KMS-11 (cell line): ENCODE measurements around the gene FAM50A.

Source experiments
- H2AFZ ChIP-seq: fragments of 200-600 bp; sonication (generic); 2 replicates; pipeline ENCODE4 v1.6.1; 2016; ENCODE audit warnings: antibody characterized with exemption, mixed run types, low read depth
- H3K27ac ChIP-seq: fragments of 200-600 bp; sonication (generic); 2 replicates; pipeline ENCODE4 v1.6.1; 2016; ENCODE audit warnings: mild to moderate bottlenecking, mixed run types
- H3K27me3 ChIP-seq: fragments of 200-600 bp; sonication (generic); 2 replicates; pipeline ENCODE4 v1.6.1; 2017; ENCODE audit warnings: mild to moderate bottlenecking, low read depth, mixed run types, moderate library complexity; ENCODE audit not compliant: insufficient read depth
- H3K36me3 ChIP-seq: fragments of 200-600 bp; sonication (generic); 2 replicates; pipeline ENCODE4 v1.6.1; 2017; ENCODE audit warnings: mild to moderate bottlenecking, mixed run types; ENCODE audit not compliant: insufficient read depth
- H3K4me1 ChIP-seq: fragments of 200-600 bp; sonication (generic); 2 replicates; pipeline ENCODE4 v1.6.1; 2016; ENCODE audit warnings: mild to moderate bottlenecking, low read depth, mixed run types; ENCODE audit not compliant: poor library complexity, severe bottlenecking
- H3K4me2 ChIP-seq: fragments of 200-600 bp; sonication (generic); 2 replicates; pipeline ENCODE4 v1.7.0; 2016; ENCODE audit warnings: mild to moderate bottlenecking, mixed run types
- H3K4me3 ChIP-seq: fragments of 200-600 bp; sonication (generic); IDR thresholded peaks from 2 replicates; pipeline ENCODE4 v1.6.1; 2017; ENCODE audit warnings: low read depth, low read length, mixed read lengths; ENCODE audit not compliant: insufficient read depth
- H3K79me2 ChIP-seq: fragments of 200-600 bp; sonication (generic); 2 replicates; pipeline ENCODE4 v1.6.1; 2016; ENCODE audit warnings: low read depth, mixed run types; ENCODE audit not compliant: insufficient read depth
- H3K9ac ChIP-seq: fragments of 200-600 bp; sonication (generic); 2 replicates; pipeline ENCODE4 v1.6.1; 2016; ENCODE audit warnings: mild to moderate bottlenecking, mixed run types
- H4K20me1 ChIP-seq: fragments of 200-600 bp; sonication (generic); 2 replicates; pipeline ENCODE4 v1.6.1; 2016; ENCODE audit warnings: mild to moderate bottlenecking, mixed run types; ENCODE audit not compliant: insufficient read depth
- CTCF ChIP-seq: fragments of 200-600 bp; sonication (generic); conservative IDR thresholded peaks from 2 replicates; pipeline ENCODE4 v1.6.1; 2017; ENCODE audit warnings: low read depth, mild to moderate bottlenecking, antibody characterized with exemption, low read length, moderate library complexity, mixed read lengths

Gene FAM50A

GRCh38 chrX:154485150-154486051 lies 41.5 kb downstream of the FAM50A start:
- TF ChIP-seq CTCF = no peak
- Histone ChIP-seq H3K4me1 (no peaks in the 10 kb centered on the region), H3K27me3 (no peaks in the 10 kb centered on the region), H4K20me1 (no peaks in the 10 kb centered on the region), H3K79me2 (peaks cover 13% of the 10 kb centered on the region; the same call in 1 of the 2 replicates), H3K9ac (peak overlapping the region; percentile 70; the same call in 1 of the 2 replicates), H2AFZ (peak overlapping the region; percentile 44; the same call in 1 of the 2 replicates), H3K36me3 (no peaks in the 10 kb centered on the region), H3K27ac (peak overlapping the region; percentile 44; the same call in 1 of the 2 replicates), H3K4me3 (no peak overlapping the region), H3K4me2 (peak overlapping the region; percentile 57)

- H4K20me1 ChIP-seq = no peaks in the 10 kb centered on the region
- no peaks in the 10 kb centered on the region for H3K36me3 ChIP-seq
- peak overlapping the region; percentile 44 for H3K27ac ChIP-seq
- H3K9ac ChIP-seq = peak overlapping the region; percentile 70
- no peak overlapping the region for H3K4me3 ChIP-seq
- TF ChIP-seq CTCF = no peak
- H3K27me3 ChIP-seq = no peaks in the 10 kb centered on the region
- no peaks in the 10 kb centered on the region for H3K4me1 ChIP-seq
- H3K79me2 ChIP-seq = peaks cover 13% of the 10 kb centered on the region; the same call in 1 of the 2 replicates
- H3K4me2 ChIP-seq = peak overlapping the region; percentile 57
- H2AFZ ChIP-seq = peak overlapping the region; percentile 44; the same call in 1 of the 2 replicates
Observed at GRCh38 chrX:154486052-154486395, 42.1 kb downstream of the FAM50A start.

GRCh38 chrX:154486396-154487207 lies 42.7 kb downstream of the FAM50A start, which contains the start of gene UBL4A:
Gene UBL4A, minus strand, starts transcription at chrX:154486615. Its CDS starts 31 bp downstream, at chrX:154486584.
- H3K27me3 ChIP-seq = no peaks in the 10 kb centered on the region
- H3K9ac ChIP-seq = peak within 1 kb of the TSS; percentile 70
- no peaks in the 10 kb centered on the region for H3K36me3 ChIP-seq
- H3K4me1 ChIP-seq = no peaks in the 10 kb centered on the region
- no peak for TF ChIP-seq CTCF
- no peaks in the 10 kb centered on the region for H4K20me1 ChIP-seq
- peaks cover 13% of the 10 kb centered on the region; the same call in 1 of the 2 replicates for H3K79me2 ChIP-seq
- no peak within 1 kb of the TSS for H3K4me3 ChIP-seq
- H3K4me2 ChIP-seq = peak within 1 kb of the TSS; percentile 57
- peak within 1 kb of the TSS; percentile 44 for H3K27ac ChIP-seq
- H2AFZ ChIP-seq = peak within 1 kb of the TSS; percentile 44; the same call in 1 of the 2 replicates

GRCh38 chrX:154487518-154488290 lies 43.8 kb downstream of the FAM50A start:
- Histone ChIP-seq H3K9ac (no peak overlapping the region), H3K4me2 (no peak overlapping the region), H3K36me3 (no peaks in the 10 kb centered on the region), H3K27me3 (no peaks in the 10 kb centered on the region), H3K4me3 (no peak overlapping the region), H3K4me1 (no peaks in the 10 kb centered on the region), H3K27ac (no peak overlapping the region), H3K79me2 (peaks cover 13% of the 10 kb centered on the region; the same call in 1 of the 2 replicates), H2AFZ (no peak overlapping the region), H4K20me1 (no peaks in the 10 kb centered on the region)
- no peak for TF ChIP-seq CTCF
